NCI-H82 treated with DMSO at 0.1 percent for 48 hours (cell line): ENCODE results near the gene COL6A3.

Experiments used
- DNase-seq: peaks from one replicate; lab custom pipeline; 2025; ENCODE audit not compliant: unreplicated experiment; lab: John Stamatoyannopoulos, UW

COL6A3 gene

GRCh38 chr2:237413777-237414661, at the start of gene COL6A3:
Gene COL6A3 (minus strand): TSS chr2:237414164. CDS start chr2:237396817, 17,347 bp downstream.
- no peak for DNase-seq

- no peak for DNase-seq
Measured at GRCh38 chr2:237459741-237460174, 45.8 kb upstream of the COL6A3 start.

- DNase-seq = no peak
Measured at GRCh38 chr2:237459226-237459625, 45.3 kb upstream of the COL6A3 start.

- no peak for DNase-seq
Measured at GRCh38 chr2:237458519-237458918, 44.6 kb upstream of the COL6A3 start.

- no peak for DNase-seq
Measured at GRCh38 chr2:237457388-237457941, 43.5 kb upstream of the COL6A3 start.

GRCh38 chr2:237456200-237456843, 42.4 kb upstream of the COL6A3 start:
- no peak for DNase-seq

GRCh38 chr2:237455764-237456163, 41.8 kb upstream of the COL6A3 start:
- DNase-seq = no peak

GRCh38 chr2:237453671-237454070, 39.7 kb upstream of the COL6A3 start:
- no peak for DNase-seq

- no peak for DNase-seq
Measured at GRCh38 chr2:237452861-237453260, 38.9 kb upstream of the COL6A3 start.

- no peak for DNase-seq
Measured at GRCh38 chr2:237451643-237452469, 37.9 kb upstream of the COL6A3 start.

- no peak for DNase-seq
Measured at GRCh38 chr2:237450583-237450982, 36.6 kb upstream of the COL6A3 start.

GRCh38 chr2:237450108-237450507, 36.1 kb upstream of the COL6A3 start:
- no peak for DNase-seq

- DNase-seq = no peak
Measured at GRCh38 chr2:237449193-237449881, 35.4 kb upstream of the COL6A3 start.

- no peak for DNase-seq
Measured at GRCh38 chr2:237448626-237449025, 34.7 kb upstream of the COL6A3 start.

GRCh38 chr2:237448171-237448570, 34.2 kb upstream of the COL6A3 start:
- no peak for DNase-seq

- DNase-seq = no peak
Measured at GRCh38 chr2:237447496-237447895, 33.5 kb upstream of the COL6A3 start.

GRCh38 chr2:237446338-237446665, 32.3 kb upstream of the COL6A3 start:
- DNase-seq = no peak

GRCh38 chr2:237445611-237446337, 31.8 kb upstream of the COL6A3 start:
- DNase-seq = no peak

GRCh38 chr2:237444071-237444470, 30.1 kb upstream of the COL6A3 start:
- no peak for DNase-seq
